ACC112 (cell line): ENCODE data around the gene KIF3A.

Experiments used
- H2AFZ ChIP-seq: fragments of 200-600 bp; sonication (generic); one replicate; pipeline ENCODE4 v1.6.0; 2017; ENCODE audit warnings: antibody characterized with exemption, low read length; ENCODE audit not compliant: unreplicated experiment
- H3K27ac ChIP-seq: fragments of 200-600 bp; sonication (generic); 2 replicates; pipeline ENCODE4 v1.5.1; 2014; ENCODE audit warnings: low read depth, mild to moderate bottlenecking, antibody characterized with exemption, low read length, moderate library complexity
- H3K27me3 ChIP-seq: fragments of 200-600 bp; sonication (generic); 2 replicates; pipeline ENCODE4 v1.6.1; 2014; ENCODE audit warnings: mild to moderate bottlenecking, antibody characterized with exemption, low read length, moderate library complexity, mixed read lengths; ENCODE audit not compliant: insufficient read depth
- H3K36me3 ChIP-seq: fragments of 200-600 bp; sonication (generic); 2 replicates; pipeline ENCODE4 v1.6.1; 2016; ENCODE audit warnings: mild to moderate bottlenecking, antibody characterized with exemption, low read length, moderate library complexity, mixed read lengths; ENCODE audit not compliant: insufficient read depth
- H3K4me1 ChIP-seq: fragments of 200-600 bp; sonication (generic); one replicate; pipeline ENCODE4 v1.6.1; 2016; ENCODE audit warnings: low read length, mixed read lengths; ENCODE audit not compliant: insufficient read depth, unreplicated experiment, control insufficient read depth
- H3K4me3 ChIP-seq: fragments of 200-600 bp; sonication (generic); 2 replicates; pipeline ENCODE4 v1.5.1; 2014; ENCODE audit warnings: mild to moderate bottlenecking, low read depth, low read length
- H3K79me2 ChIP-seq: fragments of 200-600 bp; sonication (generic); one replicate; pipeline ENCODE4 v1.6.0; 2016; ENCODE audit warnings: low read length; ENCODE audit not compliant: control insufficient read depth, unreplicated experiment, insufficient read depth

The KIF3A gene

GRCh38 chr5:132771503-132771998 is 34.2 kb upstream of the KIF3A start:
- peaks cover 46% of the 10 kb centered on the region for H3K79me2 ChIP-seq
- H3K4me3 ChIP-seq, result no peak overlapping the region
- no peaks in the 10 kb centered on the region for H3K27me3 ChIP-seq
- H3K36me3 ChIP-seq, result no peaks in the 10 kb centered on the region
- H3K27ac ChIP-seq, result no peak overlapping the region
- peaks cover 33% of the 10 kb centered on the region for H3K4me1 ChIP-seq
- no peak overlapping the region for H2AFZ ChIP-seq

- no peaks in the 10 kb centered on the region for H3K36me3 ChIP-seq
- no peaks in the 10 kb centered on the region for H3K27me3 ChIP-seq
- peaks cover 42% of the 10 kb centered on the region for H3K79me2 ChIP-seq
- peaks cover 27% of the 10 kb centered on the region for H3K4me1 ChIP-seq
- H2AFZ ChIP-seq, result no peak overlapping the region
- H3K27ac ChIP-seq, result no peak overlapping the region
- H3K4me3 ChIP-seq, result no peak overlapping the region
Observed at GRCh38 chr5:132770476-132771159, 33.3 kb upstream of the KIF3A start.

DNA sequence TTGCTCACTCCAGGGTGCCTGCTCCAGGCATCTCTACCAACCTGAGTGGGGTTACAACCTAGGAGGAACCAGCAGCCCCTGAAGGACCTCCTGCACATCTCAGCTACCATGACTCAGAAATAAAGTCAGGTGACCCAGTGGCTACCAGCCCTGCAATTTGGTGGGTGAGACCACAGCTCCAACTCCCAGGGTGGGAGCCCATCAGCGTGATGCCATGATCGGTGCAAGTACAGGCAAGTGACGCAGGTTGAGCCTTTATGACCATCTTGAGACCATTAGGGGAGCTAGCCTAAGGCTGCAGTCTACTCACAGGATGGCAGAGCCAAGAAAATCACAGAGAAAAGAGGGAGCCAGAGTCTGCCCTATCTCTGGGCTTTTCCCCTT is 31.1 kb upstream of the KIF3A start:
- Histone ChIP-seq H3K36me3 (no peaks in the 10 kb centered on the region), H3K4me3 (no peak overlapping the region), H3K27ac (no peak overlapping the region), H2AFZ (no peak overlapping the region), H3K79me2 (peaks cover 20% of the 10 kb centered on the region), H3K27me3 (no peaks in the 10 kb centered on the region), H3K4me1 (peaks cover 16% of the 10 kb centered on the region)

DNA sequence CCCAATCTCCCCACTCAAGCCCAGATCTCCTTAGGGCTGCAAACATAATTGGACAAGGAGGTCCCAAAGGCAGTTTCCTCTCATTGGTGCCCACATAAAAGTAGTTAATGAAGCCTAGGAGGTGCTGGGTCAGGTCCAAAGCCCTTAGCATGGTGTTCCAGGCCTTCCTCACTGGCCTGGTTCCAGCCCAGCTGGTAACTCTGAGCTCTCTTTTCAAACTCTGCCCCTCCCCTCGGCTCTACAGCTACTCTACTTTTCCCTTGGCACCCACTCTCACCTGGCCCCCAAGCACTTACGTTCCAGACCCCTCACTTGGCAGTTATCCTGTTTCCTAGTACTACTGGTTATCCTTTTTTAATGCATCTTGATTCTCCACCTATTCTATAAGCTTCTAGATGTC is 29.8 kb upstream of the KIF3A start:
- Histone ChIP-seq H2AFZ (no peak overlapping the region), H3K27me3 (no peaks in the 10 kb centered on the region), H3K4me1 (peaks cover 16% of the 10 kb centered on the region), H3K79me2 (peaks cover 15% of the 10 kb centered on the region), H3K4me3 (no peak overlapping the region), H3K27ac (no peak overlapping the region), H3K36me3 (no peaks in the 10 kb centered on the region)

DNA sequence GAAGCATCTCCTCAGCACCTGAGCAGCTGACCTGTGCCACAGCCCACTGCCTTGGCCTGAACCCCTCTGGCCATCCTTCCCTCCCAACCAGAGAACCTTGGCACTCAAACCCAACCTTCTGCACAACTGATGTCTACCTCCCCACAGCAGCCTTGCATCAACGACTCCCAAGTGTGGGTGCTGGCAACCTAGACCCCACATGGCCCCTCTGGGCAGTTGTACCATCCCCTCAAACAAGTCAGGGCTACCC is 29.4 kb upstream of the KIF3A start:
- peaks cover 16% of the 10 kb centered on the region for H3K4me1 ChIP-seq
- H3K27ac ChIP-seq, result no peak overlapping the region
- peaks cover 15% of the 10 kb centered on the region for H3K79me2 ChIP-seq
- no peaks in the 10 kb centered on the region for H3K36me3 ChIP-seq
- H3K27me3 ChIP-seq, result no peaks in the 10 kb centered on the region
- H2AFZ ChIP-seq, result no peak overlapping the region
- H3K4me3 ChIP-seq, result no peak overlapping the region

GRCh38 chr5:132766020-132766805 is 28.9 kb upstream of the KIF3A start:
- H2AFZ ChIP-seq, result no peak overlapping the region
- no peaks in the 10 kb centered on the region for H3K27me3 ChIP-seq
- no peak overlapping the region for H3K4me3 ChIP-seq
- H3K36me3 ChIP-seq, result no peaks in the 10 kb centered on the region
- H3K27ac ChIP-seq, result no peak overlapping the region
- H3K79me2 ChIP-seq, result peaks cover 15% of the 10 kb centered on the region
- H3K4me1 ChIP-seq, result peaks cover 16% of the 10 kb centered on the region

GRCh38 chr5:132765311-132766019 is 28.1 kb upstream of the KIF3A start:
- Histone ChIP-seq H3K36me3 (no peaks in the 10 kb centered on the region), H2AFZ (no peak overlapping the region), H3K27me3 (no peaks in the 10 kb centered on the region), H3K4me3 (no peak overlapping the region), H3K27ac (no peak overlapping the region), H3K79me2 (peaks cover 15% of the 10 kb centered on the region), H3K4me1 (peaks cover 16% of the 10 kb centered on the region)

DNA sequence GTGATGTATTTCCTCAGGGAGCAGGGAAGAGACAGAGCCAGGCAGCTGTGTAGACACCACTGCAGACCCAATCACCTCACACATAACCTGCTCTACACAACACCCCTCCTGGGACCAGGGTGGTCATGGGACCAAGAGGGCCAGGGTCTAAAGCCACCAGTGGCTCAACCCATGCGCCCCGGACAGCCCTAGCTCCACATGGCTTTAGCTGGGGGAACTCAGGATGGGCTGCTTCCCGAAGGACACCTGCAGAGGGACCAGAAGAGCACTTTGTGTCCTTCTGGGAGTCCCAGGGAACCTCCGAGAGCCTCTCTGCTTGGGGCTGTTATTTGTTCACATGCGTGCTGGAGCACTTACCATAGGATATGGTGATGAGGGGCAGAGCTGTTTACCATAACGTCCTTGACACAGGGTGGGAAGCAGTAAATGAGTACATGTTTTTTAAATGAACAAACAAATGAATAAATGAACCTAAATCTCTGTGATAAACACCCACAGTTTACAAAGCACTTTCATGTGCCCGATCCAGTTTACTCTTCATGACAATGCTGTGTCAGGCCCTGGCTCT is 27.4 kb upstream of the KIF3A start:
- peaks cover 15% of the 10 kb centered on the region for H3K79me2 ChIP-seq
- no peaks in the 10 kb centered on the region for H3K27me3 ChIP-seq
- no peak overlapping the region for H3K4me3 ChIP-seq
- no peak overlapping the region for H2AFZ ChIP-seq
- no peaks in the 10 kb centered on the region for H3K36me3 ChIP-seq
- peaks cover 16% of the 10 kb centered on the region for H3K4me1 ChIP-seq
- no peak overlapping the region for H3K27ac ChIP-seq

- peaks cover 16% of the 10 kb centered on the region for H3K4me1 ChIP-seq
- H3K27me3 ChIP-seq, result no peaks in the 10 kb centered on the region
- H3K79me2 ChIP-seq, result peaks cover 8% of the 10 kb centered on the region
- no peak overlapping the region for H3K4me3 ChIP-seq
- no peaks in the 10 kb centered on the region for H3K36me3 ChIP-seq
- no peak overlapping the region for H2AFZ ChIP-seq
- no peak overlapping the region for H3K27ac ChIP-seq
Observed at GRCh38 chr5:132764051-132764450, 26.7 kb upstream of the KIF3A start.

GRCh38 chr5:132763181-132764036 is 26.1 kb upstream of the KIF3A start:
- no peak overlapping the region for H3K27ac ChIP-seq
- no peaks in the 10 kb centered on the region for H3K27me3 ChIP-seq
- H3K4me3 ChIP-seq, result no peak overlapping the region
- peaks cover 4% of the 10 kb centered on the region; the same call in 1 of the 2 replicates for H3K36me3 ChIP-seq
- peaks cover 5% of the 10 kb centered on the region for H3K79me2 ChIP-seq
- H3K4me1 ChIP-seq, result peaks cover 13% of the 10 kb centered on the region
- H2AFZ ChIP-seq, result no peak overlapping the region
